DND-41 (cell line): ENCODE data around the gene MATK.

Source experiments
- ATAC-seq: fragments of 200-7000 bp; cut with Tn5 transposase; 3 replicates; pipeline ENCODE4 v1.9.1; 2021; ENCODE audit warnings: low read depth; ENCODE audit not compliant: insufficient read depth
- DNase-seq: peaks from one replicate; pipeline ENCODE4 v3.0.0-alpha.2; 2020
- H2AFZ ChIP-seq: 2 replicates; pipeline ENCODE4 v1.6.0; 2012; ENCODE audit warnings: low read depth, low read length
- H3K27ac ChIP-seq: 2 replicates; pipeline ENCODE4 v1.5.1; 2012; ENCODE audit warnings: low read length, inconsistent platforms
- H3K27me3 ChIP-seq: fragments of 200-600 bp; sonication (generic); 2 replicates; pipeline ENCODE4 v1.6.0; 2012; ENCODE audit warnings: low read length, mild to moderate bottlenecking, inconsistent platforms; ENCODE audit not compliant: insufficient read depth, poor library complexity
- H3K36me3 ChIP-seq: 2 replicates; pipeline ENCODE4 v1.5.1; 2012; ENCODE audit warnings: low read length, inconsistent platforms; ENCODE audit not compliant: insufficient read depth
- H3K4me1 ChIP-seq: 2 replicates; pipeline ENCODE4 v1.5.1; 2012; ENCODE audit warnings: mild to moderate bottlenecking, low read length; ENCODE audit not compliant: insufficient read depth
- H3K4me2 ChIP-seq: 2 replicates; pipeline ENCODE4 v1.6.0; 2012; ENCODE audit warnings: mild to moderate bottlenecking, moderate library complexity, low read length, inconsistent platforms; ENCODE audit not compliant: insufficient read depth
- H3K4me3 ChIP-seq, 2 experiments: fragments of 200-600 bp in 1 of 2; shearing (Covaris generic) in 1 of 2; 2 replicates each; pipeline ENCODE4 v1.5.1; 2012 to 2016; ENCODE audit warnings: inconsistent platforms in 2 of 2, low read length in 2 of 2, mild to moderate bottlenecking in 2 of 2, low read depth in 1 of 2, moderate library complexity in 1 of 2
- H3K79me2 ChIP-seq: 2 replicates; pipeline ENCODE4 v1.6.0; 2012; ENCODE audit warnings: low read length, inconsistent platforms; ENCODE audit not compliant: insufficient read depth
- H3K9ac ChIP-seq: 2 replicates; pipeline ENCODE4 v1.6.0; 2012; ENCODE audit warnings: low read depth, mild to moderate bottlenecking, inconsistent platforms, low read length, moderate library complexity
- H3K9me3 ChIP-seq: 2 replicates; pipeline ENCODE4 v1.5.1; 2012; ENCODE audit warnings: low read length, moderate library complexity, mild to moderate bottlenecking, inconsistent platforms; ENCODE audit not compliant: insufficient read depth, severe bottlenecking
- H4K20me1 ChIP-seq: 2 replicates; pipeline ENCODE4 v1.6.0; 2012; ENCODE audit warnings: low read length; ENCODE audit not compliant: insufficient read depth
- EZH2 ChIP-seq: IDR thresholded peaks from 3 replicates; pipeline ENCODE4 v1.6.1; 2012; ENCODE audit warnings: borderline replicate concordance, low read depth, mild to moderate bottlenecking, moderate library complexity, low read length, inconsistent platforms; ENCODE audit not compliant: severe bottlenecking
- TF ChIP-seq, protein P1 (sequence below): IDR thresholded peaks from 2 replicates; pipeline ENCODE4 v1.5.1; 2012; ENCODE audit warnings: borderline replicate concordance, low read length, moderate library complexity, mild to moderate bottlenecking; ENCODE audit not compliant: poor library complexity, severe bottlenecking; ENCODE audit errors: extremely low read depth

MATK gene

DNA sequence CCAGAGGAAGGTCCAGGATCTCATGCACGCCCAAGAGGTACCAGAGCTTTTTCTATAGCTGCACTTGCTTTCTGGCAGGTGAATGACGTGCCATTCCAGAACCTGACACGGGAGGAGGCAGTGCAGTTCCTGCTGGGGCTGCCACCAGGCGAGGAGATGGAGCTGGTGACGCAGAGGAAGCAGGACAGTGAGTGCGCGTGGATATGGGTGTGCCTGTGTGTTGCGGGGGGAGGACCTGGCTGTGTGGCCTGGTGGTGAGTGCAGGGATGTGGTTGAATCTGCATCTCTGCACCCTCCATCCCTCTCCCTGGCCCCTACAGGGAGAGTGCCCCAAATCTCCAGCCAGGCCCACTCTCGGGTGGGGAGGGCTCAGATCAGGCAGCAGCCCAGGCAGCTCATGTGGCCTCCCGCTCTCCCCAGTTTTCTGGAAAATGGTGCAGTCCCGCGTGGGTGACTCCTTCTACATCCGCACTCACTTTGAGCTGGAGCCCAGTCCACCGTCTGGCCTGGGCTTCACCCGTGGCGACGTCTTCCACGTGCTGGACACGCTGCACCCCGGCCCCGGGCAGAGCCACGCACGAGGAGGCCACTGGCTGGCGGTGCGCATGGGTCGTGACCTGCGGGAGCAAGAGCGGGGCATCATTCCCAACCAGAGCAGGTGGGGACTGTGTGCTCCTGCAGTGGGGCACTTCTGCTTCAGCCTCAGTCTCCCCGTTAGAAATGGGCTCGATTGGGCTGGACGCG lies 47.5 kb downstream of the MATK start:
- Histone ChIP-seq H2AFZ (no peak overlapping the region), H3K36me3 (no peaks in the 10 kb centered on the region), H3K27ac (no peak overlapping the region), H3K79me2 (no peaks in the 10 kb centered on the region), H3K9me3 (no peaks in the 10 kb centered on the region), H3K4me3 (no peak overlapping the region), H3K27me3 (no peaks in the 10 kb centered on the region), H4K20me1 (no peaks in the 10 kb centered on the region), H3K4me1 (no peaks in the 10 kb centered on the region), H3K9ac (no peak overlapping the region), H3K4me2 (no peak overlapping the region)
- TF ChIP-seq, protein P1, sequence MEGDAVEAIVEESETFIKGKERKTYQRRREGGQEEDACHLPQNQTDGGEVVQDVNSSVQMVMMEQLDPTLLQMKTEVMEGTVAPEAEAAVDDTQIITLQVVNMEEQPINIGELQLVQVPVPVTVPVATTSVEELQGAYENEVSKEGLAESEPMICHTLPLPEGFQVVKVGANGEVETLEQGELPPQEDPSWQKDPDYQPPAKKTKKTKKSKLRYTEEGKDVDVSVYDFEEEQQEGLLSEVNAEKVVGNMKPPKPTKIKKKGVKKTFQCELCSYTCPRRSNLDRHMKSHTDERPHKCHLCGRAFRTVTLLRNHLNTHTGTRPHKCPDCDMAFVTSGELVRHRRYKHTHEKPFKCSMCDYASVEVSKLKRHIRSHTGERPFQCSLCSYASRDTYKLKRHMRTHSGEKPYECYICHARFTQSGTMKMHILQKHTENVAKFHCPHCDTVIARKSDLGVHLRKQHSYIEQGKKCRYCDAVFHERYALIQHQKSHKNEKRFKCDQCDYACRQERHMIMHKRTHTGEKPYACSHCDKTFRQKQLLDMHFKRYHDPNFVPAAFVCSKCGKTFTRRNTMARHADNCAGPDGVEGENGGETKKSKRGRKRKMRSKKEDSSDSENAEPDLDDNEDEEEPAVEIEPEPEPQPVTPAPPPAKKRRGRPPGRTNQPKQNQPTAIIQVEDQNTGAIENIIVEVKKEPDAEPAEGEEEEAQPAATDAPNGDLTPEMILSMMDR: no peak
- TF ChIP-seq EZH2: no peak
- ATAC-seq: no peak
- no peak for DNase-seq

DNA sequence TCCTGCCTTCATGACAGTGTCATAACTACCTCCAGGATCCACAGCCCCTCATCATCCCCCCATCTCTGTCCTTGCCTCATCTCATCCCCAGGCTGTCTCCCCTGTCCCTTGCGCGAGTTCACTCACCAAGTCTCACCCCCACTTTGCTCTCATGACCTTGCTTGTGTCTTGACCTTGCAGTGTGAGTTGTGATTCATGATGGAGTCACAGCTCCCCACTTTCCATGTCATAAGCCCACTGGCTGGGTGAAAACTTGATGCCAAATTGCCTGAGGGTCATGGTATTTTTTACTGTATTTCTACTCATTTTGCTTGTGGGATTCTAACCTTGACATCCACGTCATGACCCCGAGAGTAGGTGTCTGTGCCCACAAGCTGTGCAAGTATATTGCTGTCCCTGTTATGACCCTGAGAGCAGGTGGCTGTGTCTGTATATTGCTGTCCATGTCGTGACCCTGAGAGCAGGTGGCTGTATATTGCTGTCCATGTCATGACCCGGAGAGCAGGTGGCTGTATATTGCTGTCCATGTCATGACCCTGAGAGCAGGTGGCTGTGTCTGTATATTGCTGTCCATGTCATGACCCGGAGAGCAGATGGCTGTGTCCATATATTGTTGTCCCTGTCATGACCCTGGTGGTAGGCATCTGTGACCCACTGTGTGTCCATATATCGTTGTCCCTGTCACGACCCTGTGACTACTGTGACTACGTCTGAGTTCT lies 48.5 kb downstream of the MATK start:
- Histone ChIP-seq H3K4me1 (no peaks in the 10 kb centered on the region), H3K27ac (no peak overlapping the region), H3K9me3 (no peaks in the 10 kb centered on the region), H3K27me3 (no peaks in the 10 kb centered on the region), H3K36me3 (no peaks in the 10 kb centered on the region), H4K20me1 (no peaks in the 10 kb centered on the region), H3K4me2 (no peak overlapping the region), H3K4me3 (no peak overlapping the region), H3K79me2 (no peaks in the 10 kb centered on the region), H2AFZ (no peak overlapping the region), H3K9ac (no peak overlapping the region)
- ATAC-seq: no peak
- TF ChIP-seq EZH2: no peak
- TF ChIP-seq, protein P1: no peak
- DNase-seq: no peak

GRCh38 chr19:3736106-3736724 lies 50.0 kb downstream of the MATK start:
- Histone ChIP-seq H2AFZ (no peak overlapping the region), H3K27me3 (no peaks in the 10 kb centered on the region), H3K9ac (no peak overlapping the region), H3K27ac (no peak overlapping the region), H3K4me3 (no peak overlapping the region), H3K79me2 (no peaks in the 10 kb centered on the region), H4K20me1 (no peaks in the 10 kb centered on the region), H3K36me3 (no peaks in the 10 kb centered on the region), H3K4me1 (no peaks in the 10 kb centered on the region), H3K4me2 (no peak overlapping the region), H3K9me3 (no peaks in the 10 kb centered on the region)
- TF ChIP-seq EZH2: no peak
- TF ChIP-seq, protein P1: no peak
- ATAC-seq (no peak), DNase-seq (no peak)
